Neural cell (in vitro differentiated cells): Measurements from ENCODE around the gene KMT5C. TPM values are rescaled to one million over a fixed set of nuclear protein-coding genes. Genes with fewer than 3 reads are reported as not detected.
A peak's percentile ranks its signal among the peaks of the same experiment; 100 is the strongest.

ENCODE experiments used
- H2AFZ ChIP-seq: fragments of 200-600, 300-800 bp; sonication (generic), shearing (Covaris generic); 2 replicates; pipeline ENCODE4 v1.6.0; 2014; ENCODE audit warnings: low read depth, mild to moderate bottlenecking, antibody characterized with exemption, low read length, moderate library complexity
- H3F3A ChIP-seq: fragments of 200-600 bp; shearing (Covaris generic); 2 replicates; pipeline ENCODE4 v1.6.1; 2016; ENCODE audit warnings: mild to moderate bottlenecking, moderate library complexity, mixed read lengths, antibody characterized with exemption, low read length; ENCODE audit not compliant: insufficient read depth, poor library complexity, severe bottlenecking
- H3K27ac ChIP-seq: fragments of 200-600, 300-800 bp; sonication (generic), shearing (Covaris generic); 2 replicates; pipeline ENCODE4 v1.5.1; 2014; ENCODE audit warnings: mild to moderate bottlenecking, low read length, moderate library complexity
- H3K27me3 ChIP-seq: fragments of 300-800, 200-600 bp; sonication (generic), shearing (Covaris generic); 2 replicates; pipeline ENCODE4 v1.6.0; 2014; ENCODE audit warnings: mild to moderate bottlenecking, low read depth, low read length, moderate library complexity; ENCODE audit not compliant: insufficient read depth
- H3K36me3 ChIP-seq: fragments of 300-800, 200-600 bp; sonication (generic), shearing (Covaris generic); 2 replicates; pipeline ENCODE4 v1.5.1; 2014; ENCODE audit warnings: mild to moderate bottlenecking, antibody characterized with exemption, low read length, moderate library complexity; ENCODE audit not compliant: insufficient read depth
- H3K4me2 ChIP-seq: fragments of 300-800, 200-600 bp; sonication (generic), shearing (Covaris generic); 2 replicates; pipeline ENCODE4 v1.6.0; 2014; ENCODE audit warnings: mild to moderate bottlenecking, low read length
- H3K4me3 ChIP-seq: fragments of 300-800, 200-600 bp; sonication (generic), shearing (Covaris generic); 2 replicates; pipeline ENCODE4 v1.5.1; 2014; ENCODE audit warnings: mild to moderate bottlenecking, low read length, moderate library complexity
- H3K79me2 ChIP-seq: fragments of 200-600 bp; shearing (Covaris generic); replicated peaks from 2 replicates; pipeline ENCODE4 v1.6.0; 2014; ENCODE audit warnings: mild to moderate bottlenecking, low read length, moderate library complexity; ENCODE audit not compliant: insufficient read depth
- H3K9ac ChIP-seq: fragments of 300-800, 200-600 bp; sonication (generic), shearing (Covaris generic); 2 replicates; pipeline ENCODE4 v1.6.1; 2016; ENCODE audit warnings: mild to moderate bottlenecking, low read length, mixed read lengths
- H3K9me2 ChIP-seq: fragments of 200-600 bp; shearing (Covaris generic); 2 replicates; pipeline ENCODE4 v1.6.1; 2016; ENCODE audit warnings: mild to moderate bottlenecking, low read length, mixed read lengths; ENCODE audit not compliant: insufficient read depth
- H3K9me3 ChIP-seq: fragments of 200-600, 300-800 bp; sonication (generic), shearing (Covaris generic); 2 replicates; pipeline ENCODE4 v1.6.1; 2016; ENCODE audit warnings: mild to moderate bottlenecking, mixed run types, low read length, moderate library complexity, mixed read lengths
- H4K20me1 ChIP-seq: fragments of 200-600 bp; shearing (Covaris generic); 2 replicates; pipeline ENCODE4 v1.6.1; 2016; ENCODE audit warnings: mild to moderate bottlenecking, mixed run types; ENCODE audit not compliant: insufficient read depth
- EP300 ChIP-seq: fragments of 450-650 bp; conservative IDR thresholded peaks from 2 replicates; pipeline ENCODE4 v1.6.1; 2014; ENCODE audit warnings: antibody characterized with exemption, mild to moderate bottlenecking, moderate library complexity; ENCODE audit not compliant: poor library complexity, severe bottlenecking
- EZH2 ChIP-seq: fragments of 200-600, 300-800 bp; shearing (Covaris generic), sonication (generic); IDR thresholded peaks from 2 replicates; pipeline ENCODE4 v1.6.1; 2014; ENCODE audit warnings: antibody characterized with exemption, low read length, borderline replicate concordance, mild to moderate bottlenecking; ENCODE audit not compliant: insufficient read depth, poor library complexity, severe bottlenecking
- MXI1 ChIP-seq: fragments of 450-650 bp; conservative IDR thresholded peaks from 2 replicates; pipeline ENCODE4 v1.6.1; 2014; ENCODE audit warnings: antibody characterized with exemption, mild to moderate bottlenecking; ENCODE audit not compliant: poor library complexity, severe bottlenecking
- POLR2AphosphoS5 ChIP-seq: IDR thresholded peaks from 2 replicates; pipeline ENCODE4 v1.6.1; 2012
- RAD21 ChIP-seq: fragments of 450-650 bp; conservative IDR thresholded peaks from 2 replicates; pipeline ENCODE4 v1.6.1; 2014; ENCODE audit warnings: antibody characterized with exemption, mild to moderate bottlenecking, moderate library complexity
- SMC3 ChIP-seq: fragments of 450-650 bp; conservative IDR thresholded peaks from 2 replicates; pipeline ENCODE4 v1.6.1; 2014; ENCODE audit warnings: antibody characterized with exemption, mild to moderate bottlenecking, moderate library complexity; ENCODE audit not compliant: poor library complexity
- TAF1 ChIP-seq: IDR thresholded peaks from 2 replicates; pipeline ENCODE4 v1.6.1; 2012; ENCODE audit warnings: low read depth
- polyA plus RNA-seq: library from polyadenylated mRNA; depleted of rRNA; stranded (reverse); fragments of >200 nt; gene quantifications from 2 replicates; pipeline ENCODE4 v1.2.3, GENCODE V29; 2014
- TF ChIP-seq, protein P1 (sequence below): IDR thresholded peaks from 2 replicates; pipeline ENCODE4 v1.6.1; 2012; ENCODE audit warnings: borderline replicate concordance
- TF ChIP-seq, protein P2 (sequence below): fragments of 450-650 bp; IDR thresholded peaks from 2 replicates; pipeline ENCODE4 v1.5.1; 2014; ENCODE audit warnings: antibody characterized with exemption, mild to moderate bottlenecking, moderate library complexity; ENCODE audit not compliant: poor library complexity, severe bottlenecking

The KMT5C gene
- polyA plus RNA-seq, 1 donor from 2014 or later: 50.9 TPM

DNA sequence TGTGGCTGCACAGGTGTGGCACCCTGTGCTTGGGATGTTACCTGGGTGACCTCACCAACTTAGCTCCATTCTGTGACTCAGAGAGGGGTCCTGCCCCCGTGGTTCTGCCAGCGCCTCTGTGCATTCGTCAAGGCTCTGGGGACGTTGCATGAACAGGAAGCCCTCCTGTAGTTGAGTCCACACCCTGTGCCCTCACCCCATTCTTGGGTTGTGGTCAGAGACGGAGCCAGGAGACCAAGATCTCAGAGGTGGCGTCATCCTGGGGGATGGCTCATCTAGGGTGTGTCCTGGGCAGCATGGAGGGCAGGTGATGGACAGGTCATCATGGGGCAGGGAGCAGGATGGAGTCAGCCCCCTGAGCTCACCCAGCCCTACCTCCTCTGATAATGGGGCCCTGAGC lies 12.4 kb downstream of the KMT5C start:
- H3F3A ChIP-seq: no peaks in the 10 kb centered on the region
- peaks cover 54% of the 10 kb centered on the region for H3K27me3 ChIP-seq

DNA sequence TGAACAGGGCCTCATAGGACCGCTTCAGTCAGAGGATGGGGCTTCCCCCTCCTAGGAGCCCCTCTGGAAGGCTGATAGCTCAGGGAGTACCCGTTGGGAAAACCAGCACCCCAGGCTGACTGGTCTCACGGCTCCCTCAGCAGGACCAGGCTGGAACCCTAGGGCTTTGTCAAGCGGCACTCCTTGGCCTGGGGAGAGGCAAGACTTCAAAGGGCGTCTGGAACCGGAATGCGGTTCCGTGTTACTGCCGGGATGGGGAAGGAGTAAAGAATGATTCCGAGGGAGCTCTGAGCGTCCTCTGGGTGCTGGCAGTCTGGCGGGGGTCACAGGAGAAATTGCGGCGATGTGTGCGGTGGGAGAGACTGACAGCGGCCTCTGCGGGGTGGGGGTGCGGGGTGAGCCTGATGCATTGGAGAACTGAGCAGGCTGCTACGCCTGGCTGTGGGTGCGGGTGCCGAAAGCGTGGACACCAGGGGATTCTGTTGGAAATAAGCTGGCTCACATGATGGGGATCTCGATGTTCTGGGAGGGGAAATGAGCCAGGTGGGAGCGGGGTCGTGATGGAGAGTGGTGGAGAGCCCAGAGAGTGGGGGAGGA lies 13.0 kb downstream of the KMT5C start:
- TF ChIP-seq POLR2AphosphoS5 (no peak), TAF1 (no peak), EP300 (no peak), EZH2 (no peak), SMC3 (no peak), RAD21 (no peak), MXI1 (no peak)
- TF ChIP-seq, protein P1, sequence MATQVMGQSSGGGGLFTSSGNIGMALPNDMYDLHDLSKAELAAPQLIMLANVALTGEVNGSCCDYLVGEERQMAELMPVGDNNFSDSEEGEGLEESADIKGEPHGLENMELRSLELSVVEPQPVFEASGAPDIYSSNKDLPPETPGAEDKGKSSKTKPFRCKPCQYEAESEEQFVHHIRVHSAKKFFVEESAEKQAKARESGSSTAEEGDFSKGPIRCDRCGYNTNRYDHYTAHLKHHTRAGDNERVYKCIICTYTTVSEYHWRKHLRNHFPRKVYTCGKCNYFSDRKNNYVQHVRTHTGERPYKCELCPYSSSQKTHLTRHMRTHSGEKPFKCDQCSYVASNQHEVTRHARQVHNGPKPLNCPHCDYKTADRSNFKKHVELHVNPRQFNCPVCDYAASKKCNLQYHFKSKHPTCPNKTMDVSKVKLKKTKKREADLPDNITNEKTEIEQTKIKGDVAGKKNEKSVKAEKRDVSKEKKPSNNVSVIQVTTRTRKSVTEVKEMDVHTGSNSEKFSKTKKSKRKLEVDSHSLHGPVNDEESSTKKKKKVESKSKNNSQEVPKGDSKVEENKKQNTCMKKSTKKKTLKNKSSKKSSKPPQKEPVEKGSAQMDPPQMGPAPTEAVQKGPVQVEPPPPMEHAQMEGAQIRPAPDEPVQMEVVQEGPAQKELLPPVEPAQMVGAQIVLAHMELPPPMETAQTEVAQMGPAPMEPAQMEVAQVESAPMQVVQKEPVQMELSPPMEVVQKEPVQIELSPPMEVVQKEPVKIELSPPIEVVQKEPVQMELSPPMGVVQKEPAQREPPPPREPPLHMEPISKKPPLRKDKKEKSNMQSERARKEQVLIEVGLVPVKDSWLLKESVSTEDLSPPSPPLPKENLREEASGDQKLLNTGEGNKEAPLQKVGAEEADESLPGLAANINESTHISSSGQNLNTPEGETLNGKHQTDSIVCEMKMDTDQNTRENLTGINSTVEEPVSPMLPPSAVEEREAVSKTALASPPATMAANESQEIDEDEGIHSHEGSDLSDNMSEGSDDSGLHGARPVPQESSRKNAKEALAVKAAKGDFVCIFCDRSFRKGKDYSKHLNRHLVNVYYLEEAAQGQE: no peak
- TF ChIP-seq, protein P2, sequence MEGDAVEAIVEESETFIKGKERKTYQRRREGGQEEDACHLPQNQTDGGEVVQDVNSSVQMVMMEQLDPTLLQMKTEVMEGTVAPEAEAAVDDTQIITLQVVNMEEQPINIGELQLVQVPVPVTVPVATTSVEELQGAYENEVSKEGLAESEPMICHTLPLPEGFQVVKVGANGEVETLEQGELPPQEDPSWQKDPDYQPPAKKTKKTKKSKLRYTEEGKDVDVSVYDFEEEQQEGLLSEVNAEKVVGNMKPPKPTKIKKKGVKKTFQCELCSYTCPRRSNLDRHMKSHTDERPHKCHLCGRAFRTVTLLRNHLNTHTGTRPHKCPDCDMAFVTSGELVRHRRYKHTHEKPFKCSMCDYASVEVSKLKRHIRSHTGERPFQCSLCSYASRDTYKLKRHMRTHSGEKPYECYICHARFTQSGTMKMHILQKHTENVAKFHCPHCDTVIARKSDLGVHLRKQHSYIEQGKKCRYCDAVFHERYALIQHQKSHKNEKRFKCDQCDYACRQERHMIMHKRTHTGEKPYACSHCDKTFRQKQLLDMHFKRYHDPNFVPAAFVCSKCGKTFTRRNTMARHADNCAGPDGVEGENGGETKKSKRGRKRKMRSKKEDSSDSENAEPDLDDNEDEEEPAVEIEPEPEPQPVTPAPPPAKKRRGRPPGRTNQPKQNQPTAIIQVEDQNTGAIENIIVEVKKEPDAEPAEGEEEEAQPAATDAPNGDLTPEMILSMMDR: no peak
- no peak overlapping the region for H3K27ac ChIP-seq
- H3K79me2 ChIP-seq: no peaks in the 10 kb centered on the region
- no peaks in the 10 kb centered on the region for H3F3A ChIP-seq
- no peaks in the 10 kb centered on the region for H3K9me2 ChIP-seq
- H3K36me3 ChIP-seq: no peaks in the 10 kb centered on the region
- H3K27me3 ChIP-seq: peaks cover 54% of the 10 kb centered on the region
- no peak overlapping the region for H2AFZ ChIP-seq
- no peak overlapping the region for H3K9ac ChIP-seq
- H4K20me1 ChIP-seq: no peaks in the 10 kb centered on the region
- peak overlapping the region; percentile 71 for H3K4me3 ChIP-seq
- no peak overlapping the region for H3K4me2 ChIP-seq
- H3K9me3 ChIP-seq: no peaks in the 10 kb centered on the region

More for the DNA sequence above, 12.4 kb downstream of the KMT5C start:
- H3K27ac ChIP-seq: no peak overlapping the region
- no peak overlapping the region for H3K4me3 ChIP-seq
- H3K79me2 ChIP-seq: no peaks in the 10 kb centered on the region
- no peaks in the 10 kb centered on the region for H3K36me3 ChIP-seq
- TF ChIP-seq TAF1 (no peak), SMC3 (no peak), EP300 (no peak), RAD21 (no peak), POLR2AphosphoS5 (no peak)
- TF ChIP-seq, protein P1: no peak
- no peaks in the 10 kb centered on the region for H3K9me2 ChIP-seq
- H4K20me1 ChIP-seq: no peaks in the 10 kb centered on the region
- H3K9me3 ChIP-seq: no peaks in the 10 kb centered on the region
- H3K4me2 ChIP-seq: no peak overlapping the region
- H3K9ac ChIP-seq: no peak overlapping the region
- H2AFZ ChIP-seq: no peak overlapping the region
